SU-DHL-6 (cell line): ENCODE data around the gene PTPRQ.

ENCODE experiments used
- CTCF ChIP-seq: fragments of 200-600 bp; sonication (generic); IDR thresholded peaks from one replicate; pipeline ENCODE4 v1.5.1; 2017; ENCODE audit warnings: antibody characterized with exemption, mild to moderate bottlenecking, low read length, moderate library complexity; ENCODE audit not compliant: insufficient read depth, poor library complexity, severe bottlenecking
- EZH2phosphoT487 ChIP-seq: fragments of 200-600 bp; sonication (generic), shearing (Covaris generic); conservative IDR thresholded peaks from 2 replicates; pipeline ENCODE4 v1.6.1; 2018; ENCODE audit warnings: mild to moderate bottlenecking, antibody characterized with exemption, low read length, moderate library complexity, mixed read lengths

GRCh38 chr12:80411787-80412186, 32.2 kb upstream of the PTPRQ start:
- no peak for TF ChIP-seq CTCF
- TF ChIP-seq EZH2phosphoT487, result no peak
